Duodenal mucosa (tissue), 2 donors: ENCODE measurements around the gene PRKCZ.

Experiments
- H3K27ac ChIP-seq: one replicate; pipeline ENCODE4 v1.7.0; 2013; ENCODE audit warnings: low read depth, low read length
- H3K27me3 ChIP-seq, 2 donors: one replicate each; pipeline ENCODE4 v1.7.0; 2013; ENCODE audit warnings: low read length in 2 of 2, control low read depth in 1 of 2; ENCODE audit not compliant: insufficient read depth in 2 of 2, control insufficient read depth in 1 of 2
- H3K36me3 ChIP-seq, 2 donors: one replicate each; pipeline ENCODE4 v1.7.0; 2013; ENCODE audit warnings: low read length in 2 of 2, control low read depth in 1 of 2; ENCODE audit not compliant: insufficient read depth in 2 of 2, control insufficient read depth in 1 of 2
- H3K4me1 ChIP-seq, 2 donors: one replicate each; pipeline ENCODE4 v1.7.0; 2013; ENCODE audit warnings: low read length in 2 of 2, control low read depth in 1 of 2; ENCODE audit not compliant: insufficient read depth in 2 of 2, control insufficient read depth in 1 of 2
- H3K4me3 ChIP-seq, 2 donors: one replicate each; pipeline ENCODE4 v1.7.0; 2013; ENCODE audit warnings: low read length in 2 of 2, low read depth in 1 of 2
- H3K9ac ChIP-seq, 2 donors: one replicate each; pipeline ENCODE4 v1.7.0; 2013; ENCODE audit warnings: low read length in 2 of 2, low read depth in 1 of 2
- H3K9me3 ChIP-seq, 2 donors: one replicate each; pipeline ENCODE4 v1.7.0; 2013; ENCODE audit warnings: low read length in 2 of 2, control low read depth in 1 of 2; ENCODE audit not compliant: control insufficient read depth in 1 of 2

The PRKCZ gene

DNA sequence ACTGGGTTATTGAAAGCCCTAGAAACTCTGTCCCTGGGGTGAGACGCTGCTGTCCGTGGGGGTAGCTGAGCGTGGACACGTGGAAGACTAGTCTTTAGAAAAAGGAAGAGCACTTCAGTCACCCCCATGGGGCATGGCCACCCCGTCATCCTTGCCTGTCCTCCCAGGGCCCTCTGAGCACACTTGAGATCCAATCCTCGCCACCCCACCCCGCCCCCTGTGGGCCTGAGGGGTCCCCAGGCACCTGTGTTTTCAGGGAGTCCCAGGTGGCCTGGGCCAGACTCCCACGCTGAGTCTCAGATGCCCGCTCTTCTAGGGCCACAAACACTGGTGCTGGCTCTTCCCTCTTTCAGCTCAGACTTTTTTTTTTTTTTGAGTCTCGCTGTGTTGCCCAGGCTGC lies 2.5 kb downstream of the PRKCZ start:
- H3K27ac ChIP-seq, result no peak overlapping the region
- no peak overlapping the region for H3K9ac ChIP-seq
- no peaks in the 10 kb centered on the region for H3K9me3 ChIP-seq
- peaks cover 26 to 37% of the 10 kb centered on the region in 2 donors for H3K4me1 ChIP-seq
- H3K4me3 ChIP-seq, result no peak overlapping the region
- H3K36me3 ChIP-seq, result peaks cover 5 to 16% of the 10 kb centered on the region in 2 donors
- H3K27me3 ChIP-seq, result no peaks in the 10 kb centered on the region

DNA sequence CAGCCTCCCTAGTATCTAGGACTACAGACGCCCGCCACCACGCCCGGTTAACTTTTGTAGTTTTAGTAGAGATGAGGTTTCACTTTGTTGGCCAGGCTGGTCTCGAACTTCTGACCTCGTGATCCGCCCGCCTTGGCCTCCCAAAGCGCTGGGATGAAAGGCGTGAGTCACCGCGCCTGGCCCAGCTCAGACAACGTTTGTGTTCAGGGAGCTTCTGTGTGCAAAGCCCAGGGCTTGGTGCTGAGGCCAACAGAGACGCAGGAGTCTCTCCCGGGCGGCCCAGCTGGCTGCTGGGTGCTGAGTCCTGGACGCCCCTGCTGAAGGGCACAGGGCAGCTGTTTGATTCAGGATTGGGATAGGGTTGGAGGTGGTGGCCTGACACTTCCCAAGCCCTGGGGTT lies 3.0 kb downstream of the PRKCZ start:
- H3K27me3 ChIP-seq, result no peaks in the 10 kb centered on the region
- peaks cover 5 to 18% of the 10 kb centered on the region in 2 donors for H3K36me3 ChIP-seq
- H3K27ac ChIP-seq, result no peak overlapping the region
- no peaks in the 10 kb centered on the region for H3K9me3 ChIP-seq
- H3K9ac ChIP-seq, result no peak overlapping the region
- H3K4me3 ChIP-seq, result no peak overlapping the region
- peaks cover 21 to 32% of the 10 kb centered on the region in 2 donors for H3K4me1 ChIP-seq

DNA sequence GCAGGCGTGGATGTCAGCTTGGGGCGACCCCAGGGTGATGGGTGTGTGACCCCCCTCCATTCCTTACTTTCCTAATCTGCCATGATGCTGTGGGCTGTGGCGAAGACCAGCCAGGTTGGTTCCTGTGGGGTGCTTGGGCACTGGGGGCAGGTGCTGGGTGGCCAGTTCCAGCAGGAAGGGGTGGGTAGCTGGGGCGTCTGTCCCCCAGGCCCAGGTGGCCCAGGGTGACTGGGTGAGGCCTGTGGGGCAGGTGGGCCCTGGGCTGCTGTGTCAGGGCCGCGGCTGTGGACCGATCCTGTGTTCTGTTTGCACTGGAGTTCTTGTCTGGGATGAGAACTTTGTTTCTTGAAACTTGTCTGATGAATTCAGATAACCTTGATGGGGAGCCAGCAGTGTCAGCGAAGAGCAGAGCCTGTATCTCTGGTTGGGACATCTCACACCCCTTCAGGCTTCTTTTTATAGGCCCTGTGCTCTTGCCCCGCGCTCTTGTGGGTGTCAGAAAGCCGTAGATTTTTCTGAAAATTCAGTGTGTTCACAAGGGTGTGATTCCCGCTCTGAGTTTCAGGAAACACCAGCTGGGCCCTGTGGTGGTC lies 3.7 kb downstream of the PRKCZ start:
- Histone ChIP-seq H3K36me3 (peaks cover 5 to 20% of the 10 kb centered on the region in 2 donors), H3K9me3 (no peaks in the 10 kb centered on the region), H3K4me1 (peaks cover 16 to 27% of the 10 kb centered on the region in 2 donors), H3K9ac (no peak overlapping the region), H3K4me3 (no peak overlapping the region), H3K27ac (no peak overlapping the region), H3K27me3 (no peaks in the 10 kb centered on the region)

DNA sequence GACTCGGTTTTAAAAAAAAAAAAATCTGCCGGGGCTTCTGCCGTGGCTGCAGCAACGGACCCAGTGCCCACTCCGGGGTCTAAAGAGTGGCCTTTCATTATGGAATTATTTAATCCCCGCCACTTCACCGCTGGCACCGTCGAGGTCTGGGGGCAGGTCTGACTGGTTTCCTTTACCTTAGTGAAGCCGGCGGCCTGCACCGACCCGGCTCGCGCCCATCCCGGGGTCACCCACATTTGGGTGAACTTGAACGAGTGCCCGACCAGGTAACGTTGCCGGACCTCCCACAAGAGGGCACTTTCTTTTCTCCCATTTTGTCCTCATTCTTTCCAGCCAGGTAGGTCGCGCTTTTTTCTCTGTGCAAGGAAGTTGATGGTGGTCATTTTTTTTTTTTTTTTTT lies 4.3 kb downstream of the PRKCZ start:
- Histone ChIP-seq H3K27me3 (no peaks in the 10 kb centered on the region), H3K4me1 (peaks cover 10 to 21% of the 10 kb centered on the region in 2 donors), H3K9me3 (no peaks in the 10 kb centered on the region), H3K27ac (no peak overlapping the region), H3K4me3 (no peak overlapping the region), H3K36me3 (peaks cover 7 to 26% of the 10 kb centered on the region in 2 donors), H3K9ac (no peak overlapping the region)

DNA sequence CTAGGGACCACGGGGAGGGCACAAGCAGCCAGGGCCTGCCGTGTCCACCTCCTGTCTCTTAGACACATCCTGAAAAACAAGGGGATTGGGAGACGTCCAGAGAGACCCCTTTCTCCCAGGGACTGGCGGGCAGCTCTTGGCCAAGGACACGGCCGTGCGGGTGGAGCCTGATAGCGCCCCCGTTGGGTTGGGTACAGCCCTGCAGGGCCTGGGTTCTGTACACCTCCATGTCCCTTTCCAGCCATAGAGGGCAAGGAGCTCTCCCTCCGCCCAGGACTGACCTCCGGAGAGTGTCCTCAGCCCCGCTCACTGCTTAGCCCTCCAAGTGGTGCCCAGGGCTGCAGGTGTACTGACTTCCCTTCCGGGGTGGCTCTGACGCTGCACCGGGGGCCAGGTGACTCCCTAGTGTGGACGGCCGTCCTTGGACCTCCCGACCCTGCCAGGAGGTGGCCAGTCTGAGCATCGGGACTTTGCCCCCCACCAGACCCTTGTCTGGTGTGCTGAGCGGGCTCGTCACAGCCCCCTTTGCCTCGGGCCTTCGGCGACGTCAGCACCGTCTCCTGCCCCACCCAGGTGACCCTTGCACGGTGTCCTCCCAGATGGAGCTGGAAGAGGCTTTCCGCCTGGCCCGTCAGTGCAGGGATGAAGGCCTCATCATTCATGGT lies 5.8 kb downstream of the PRKCZ start:
- Histone ChIP-seq H3K4me1 (peaks cover 10 to 18% of the 10 kb centered on the region in 2 donors), H3K4me3 (no peak overlapping the region), H3K27ac (no peak overlapping the region), H3K9me3 (no peaks in the 10 kb centered on the region), H3K36me3 (peaks cover 13 to 40% of the 10 kb centered on the region in 2 donors), H3K9ac (no peak overlapping the region), H3K27me3 (no peaks in the 10 kb centered on the region)

DNA sequence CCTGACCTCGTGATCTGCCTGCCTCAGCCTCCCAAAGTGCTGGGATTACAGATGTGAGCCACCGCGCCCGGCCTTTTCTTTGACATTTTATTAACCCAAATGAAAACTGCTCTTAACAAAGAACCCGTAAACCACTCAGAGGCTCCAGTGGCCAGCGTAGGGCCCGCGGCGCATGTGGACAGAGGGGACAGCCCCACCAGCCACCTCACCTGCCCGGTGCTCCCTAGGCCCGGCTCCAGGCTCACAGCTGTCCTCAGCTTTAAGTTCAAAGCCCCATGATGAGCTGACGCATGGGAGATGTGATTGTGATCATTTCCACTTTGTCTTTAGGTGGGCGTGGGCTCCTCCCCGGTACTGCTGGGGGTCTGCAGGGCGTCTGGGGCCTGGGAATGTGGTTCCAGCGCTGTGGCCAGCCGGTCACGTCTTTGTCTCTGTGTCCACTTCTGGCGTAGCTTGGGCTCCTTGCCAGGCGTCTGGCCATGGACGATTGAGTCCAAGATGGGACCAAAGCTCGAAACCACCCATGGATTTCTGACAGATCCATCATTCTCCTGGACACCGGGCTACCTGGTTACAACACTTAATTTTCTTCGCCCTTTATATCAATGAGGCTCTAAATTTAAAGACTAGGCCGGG lies 6.9 kb downstream of the PRKCZ start:
- Histone ChIP-seq H3K27me3 (no peaks in the 10 kb centered on the region), H3K4me1 (peaks cover 9 to 10% of the 10 kb centered on the region in 2 donors), H3K27ac (no peak overlapping the region)

DNA sequence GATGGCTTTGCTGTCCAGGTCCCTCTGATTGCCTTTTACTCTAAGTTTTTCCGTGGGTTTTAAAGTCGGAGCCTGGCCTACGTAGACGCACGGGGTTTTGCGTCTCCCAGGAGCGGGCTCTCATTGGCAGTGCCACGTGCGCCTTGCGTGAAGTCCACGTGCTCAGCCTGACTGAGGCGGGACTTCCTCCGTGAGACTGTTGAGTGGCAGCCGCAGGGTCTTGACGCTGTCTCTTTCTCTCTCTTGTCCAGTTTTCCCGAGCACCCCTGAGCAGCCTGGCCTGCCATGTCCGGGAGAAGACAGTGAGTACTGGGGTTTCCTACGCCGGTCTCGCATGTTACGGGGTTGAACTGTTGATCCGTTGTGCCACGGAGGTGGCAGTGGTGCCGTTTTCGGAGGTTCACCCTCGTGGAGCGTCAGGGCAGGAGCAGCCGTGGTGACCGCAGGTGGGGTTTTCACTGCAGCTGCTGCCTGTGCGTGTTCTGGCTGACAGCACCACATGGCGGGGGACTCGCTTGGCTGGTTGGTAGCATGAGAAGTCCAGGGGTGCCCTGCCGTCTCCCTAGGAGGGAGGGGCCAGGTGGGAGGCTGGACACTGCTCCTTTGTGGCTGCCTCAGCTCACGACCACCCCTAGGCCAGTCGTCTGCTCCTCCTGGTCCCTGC lies 9.2 kb downstream of the PRKCZ start:
- Histone ChIP-seq H3K4me1 (no peaks in the 10 kb centered on the region), H3K4me3 (no peak overlapping the region), H3K9me3 (peaks cover 0 to under 1% of the 10 kb centered on the region in 2 donors), H3K9ac (no peak overlapping the region), H3K27me3 (no peaks in the 10 kb centered on the region), H3K27ac (no peak overlapping the region), H3K36me3 (peaks cover 13 to 46% of the 10 kb centered on the region in 2 donors)

More for the DNA sequence above, 6.9 kb downstream of the PRKCZ start:
- H3K9ac ChIP-seq, result no peak overlapping the region
- no peak overlapping the region for H3K4me3 ChIP-seq
- peaks cover 13 to 44% of the 10 kb centered on the region in 2 donors for H3K36me3 ChIP-seq
- H3K9me3 ChIP-seq, result no peaks in the 10 kb centered on the region

DNA sequence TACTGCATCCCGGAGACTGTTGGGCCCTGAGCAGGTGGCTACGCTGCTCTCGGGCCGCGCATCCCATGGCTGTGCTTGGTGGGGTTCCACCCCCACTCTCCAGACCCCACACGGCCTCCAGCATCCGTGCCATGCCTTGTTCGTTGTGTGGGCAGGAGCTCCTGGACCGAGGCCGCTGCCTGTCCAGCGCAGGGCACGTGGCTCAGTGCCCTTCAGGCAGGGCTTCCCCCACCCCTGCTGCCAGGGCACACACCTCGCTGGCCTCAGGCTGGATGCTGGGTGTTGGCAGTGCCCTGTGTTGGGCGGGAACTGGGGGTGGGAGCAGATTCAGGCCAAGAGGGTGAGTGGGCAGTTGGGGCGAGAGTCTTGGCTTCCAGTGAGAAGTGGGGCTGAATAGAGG lies 9.9 kb downstream of the PRKCZ start:
- no peak overlapping the region for H3K27ac ChIP-seq

DNA sequence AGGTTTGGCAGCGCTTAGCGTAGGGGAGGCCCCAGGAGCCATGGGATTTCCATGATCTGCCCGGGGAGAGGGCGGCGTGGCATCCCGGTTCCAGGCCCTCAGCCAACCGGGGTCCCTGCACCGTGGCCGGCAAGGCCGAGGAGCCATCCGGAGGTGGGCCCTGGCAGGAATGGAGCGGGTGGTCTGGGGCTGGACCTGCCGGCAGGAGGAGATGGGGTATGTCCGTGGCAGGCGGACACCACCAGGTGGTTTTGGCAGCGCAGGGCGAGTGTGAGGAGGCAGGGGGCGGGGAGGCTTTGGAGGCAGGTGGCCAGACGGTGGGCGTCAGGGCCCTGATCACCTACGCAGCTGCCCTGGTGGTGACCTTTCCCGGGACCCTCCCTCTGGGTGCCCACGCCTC lies 10.3 kb downstream of the PRKCZ start:
- no peaks in the 10 kb centered on the region for H3K4me1 ChIP-seq
- H3K4me3 ChIP-seq, result no peak overlapping the region
- no peak overlapping the region for H3K27ac ChIP-seq
- peaks cover 13 to 45% of the 10 kb centered on the region in 2 donors for H3K36me3 ChIP-seq
- no peaks in the 10 kb centered on the region for H3K27me3 ChIP-seq
- peaks cover 0 to 3% of the 10 kb centered on the region in 2 donors for H3K9me3 ChIP-seq
- H3K9ac ChIP-seq, result no peak overlapping the region

More for the DNA sequence above, 9.9 kb downstream of the PRKCZ start:
- H3K4me1 ChIP-seq, result no peaks in the 10 kb centered on the region
- peaks cover 13 to 49% of the 10 kb centered on the region in 2 donors for H3K36me3 ChIP-seq
- no peaks in the 10 kb centered on the region for H3K27me3 ChIP-seq
- no peak overlapping the region for H3K9ac ChIP-seq
- no peak overlapping the region for H3K4me3 ChIP-seq
- H3K9me3 ChIP-seq, result peaks cover 0 to 3% of the 10 kb centered on the region in 2 donors
